ENCODE measurements around the gene B4GAT1. TPM values are rescaled to one million over a fixed set of nuclear protein-coding genes. Genes with fewer than 3 reads are reported as not detected.
A peak's percentile ranks its signal among the peaks of the same experiment; 100 is the strongest.

B4GAT1 gene
- total and polyA plus RNA-seq, 2 of the 4 experiments (the other 2 are of a cell fraction): 10.6 to 18.4 TPM

DNA sequence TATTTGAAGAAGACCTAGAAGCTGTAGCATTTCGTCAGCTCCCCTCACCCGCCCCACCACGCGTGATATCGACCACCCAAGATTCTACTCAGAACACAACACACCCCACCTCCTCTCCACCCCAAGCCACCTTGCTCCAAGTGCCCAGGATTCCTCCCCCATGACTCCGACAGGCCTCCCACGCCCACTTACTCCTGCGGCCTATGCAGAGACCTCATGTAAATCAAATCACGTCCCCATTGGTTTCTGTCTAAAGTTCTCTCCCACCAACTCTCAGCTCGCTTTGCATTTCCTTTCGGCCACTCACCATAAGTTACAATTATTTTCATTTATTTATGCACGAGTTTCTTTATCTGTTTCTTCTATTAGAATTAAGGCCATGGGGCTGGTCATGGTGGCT is 44.8 kb downstream of the B4GAT1 start:
- Histone ChIP-seq H3K9me1 (ENCODE audit: insufficient read depth, low read length) (no peaks in the 10 kb centered on the region; the same call in 1 of the 2 replicates), H3K27me3 (ENCODE audit: control insufficient read depth, insufficient read depth, low read length) (peaks cover 19% of the 10 kb centered on the region), H2BK20ac (ENCODE audit: low read depth, low read length) (no peak overlapping the region), H4K20me1 (ENCODE audit: insufficient read depth, low read length) (no peaks in the 10 kb centered on the region), H4K91ac (ENCODE audit: insufficient read depth, low read depth, low read length) (no peak overlapping the region), H3K4me3 (ENCODE audit: insufficient read depth, low read depth, low read length) (no peak overlapping the region), H3K14ac (replicated peaks; ENCODE audit: low read depth, low read length) (no peak overlapping the region), H3K36me3 (ENCODE audit: control insufficient read depth, insufficient read depth, low read length) (no peaks in the 10 kb centered on the region), H2BK5ac (ENCODE audit: low read depth, low read length, poor library complexity, severe bottlenecking) (no peak overlapping the region), H2BK120ac (ENCODE audit: low read depth, low read length) (no peak overlapping the region), H3K4me2 (ENCODE audit: low read depth, low read length) (no peak overlapping the region), H3K27ac (ENCODE audit: insufficient read depth, low read length) (no peak overlapping the region), H3K18ac (ENCODE audit: low read depth, low read length) (no peak overlapping the region), H3K9ac (ENCODE audit: low read depth, low read length) (no peak overlapping the region), H4K5ac (ENCODE audit: low read depth, low read length) (no peak overlapping the region), H2AFZ (replicated peaks; ENCODE audit: low read length, poor library complexity) (peak overlapping the region; percentile 63), H2BK15ac (ENCODE audit: low read depth, low read length) (no peak overlapping the region), H3K9me3 (ENCODE audit: control insufficient read depth, insufficient read depth, low read length) (no peaks in the 10 kb centered on the region), H3K23ac (ENCODE audit: low read depth, low read length) (no peak overlapping the region), H4K8ac (ENCODE audit: low read depth in 2 of 2, low read length in 2 of 2) (no peak overlapping the region), H2AK9ac (replicated peaks; ENCODE audit: low read depth, low read length, poor library complexity) (no peak overlapping the region), H3K79me1 (ENCODE audit: low read depth in 1 of 2, low read length in 2 of 2) (no peaks in the 10 kb centered on the region), H2AK5ac (ENCODE audit: low read depth, low read length) (no peak overlapping the region), H3K4ac (ENCODE audit: low read depth, low read length) (no peak overlapping the region), H3K56ac (ENCODE audit: extremely low read depth, insufficient read depth, low read length) (no peak overlapping the region), H3K4me1 (ENCODE audit: control insufficient read depth, insufficient read depth, low read length) (no peaks in the 10 kb centered on the region)
- WGBS, 2 experiments (ENCODE audit: extremely low coverage in 2 of 2, insufficient read length in 1 of 2): 72% methylated on average over 3 of the region's 12 CpGs; no CpG with 5 or more reads in 1 of the 2 experiments
- dilution Hi-C loops (cut with HindIII; ENCODE audit: low sequenced_read_pairs, unreplicated experiment): no loop called here
- intact Hi-C loops (cut with micrococcal nuclease): no loop called here
- no peak for ATAC-seq (ENCODE audit: low read depth)
- no peak for DNase-seq
- no TSS peak for BruUV-seq (replicated peaks)
- TF ChIP-seq CEBPB (IDR thresholded peaks at IDR 0.05; ENCODE audit: low read depth, low read length) (no peak), RAD21 (IDR thresholded peaks at IDR 0.05; ENCODE audit: low read length) (no peak), MAFK (IDR thresholded peaks at IDR 0.05; ENCODE audit: low read depth, low read length) (no peak), RFX5 (IDR thresholded peaks at IDR 0.05; ENCODE audit: low read depth, low read length) (no peak), RCOR1 (IDR thresholded peaks at IDR 0.05; ENCODE audit: insufficient replicate concordance, low read length) (no peak), CHD1 (IDR thresholded peaks at IDR 0.05; ENCODE audit: low read depth, low read length) (no peak), SMC3 (IDR thresholded peaks at IDR 0.05; ENCODE audit: low read depth, low read length) (no peak), FOS (IDR thresholded peaks at IDR 0.05; ENCODE audit: low read depth, low read length) (no peak), MXI1 (IDR thresholded peaks at IDR 0.05; ENCODE audit: borderline replicate concordance, low read depth, low read length) (no peak)
- TF ChIP-seq, protein P1, sequence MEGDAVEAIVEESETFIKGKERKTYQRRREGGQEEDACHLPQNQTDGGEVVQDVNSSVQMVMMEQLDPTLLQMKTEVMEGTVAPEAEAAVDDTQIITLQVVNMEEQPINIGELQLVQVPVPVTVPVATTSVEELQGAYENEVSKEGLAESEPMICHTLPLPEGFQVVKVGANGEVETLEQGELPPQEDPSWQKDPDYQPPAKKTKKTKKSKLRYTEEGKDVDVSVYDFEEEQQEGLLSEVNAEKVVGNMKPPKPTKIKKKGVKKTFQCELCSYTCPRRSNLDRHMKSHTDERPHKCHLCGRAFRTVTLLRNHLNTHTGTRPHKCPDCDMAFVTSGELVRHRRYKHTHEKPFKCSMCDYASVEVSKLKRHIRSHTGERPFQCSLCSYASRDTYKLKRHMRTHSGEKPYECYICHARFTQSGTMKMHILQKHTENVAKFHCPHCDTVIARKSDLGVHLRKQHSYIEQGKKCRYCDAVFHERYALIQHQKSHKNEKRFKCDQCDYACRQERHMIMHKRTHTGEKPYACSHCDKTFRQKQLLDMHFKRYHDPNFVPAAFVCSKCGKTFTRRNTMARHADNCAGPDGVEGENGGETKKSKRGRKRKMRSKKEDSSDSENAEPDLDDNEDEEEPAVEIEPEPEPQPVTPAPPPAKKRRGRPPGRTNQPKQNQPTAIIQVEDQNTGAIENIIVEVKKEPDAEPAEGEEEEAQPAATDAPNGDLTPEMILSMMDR (conservative IDR thresholded peaks at IDR 0.05; ENCODE audit: low read depth, low read length): no peak
- in situ Hi-C loops (cut with MboI; ENCODE audit: low sequenced_read_pairs): no loop called here
- ChIA-PET CTCF (interaction anchor here (0.9 kb wide), 1 partner anchor 86 kb away, joined by 3 read pairs; no protein-coding TSS in a partner anchor), POLR2A (ENCODE audit: unreplicated experiment) (no interaction called here)
